ENCODE results near the gene CYP2U1.

DNA sequence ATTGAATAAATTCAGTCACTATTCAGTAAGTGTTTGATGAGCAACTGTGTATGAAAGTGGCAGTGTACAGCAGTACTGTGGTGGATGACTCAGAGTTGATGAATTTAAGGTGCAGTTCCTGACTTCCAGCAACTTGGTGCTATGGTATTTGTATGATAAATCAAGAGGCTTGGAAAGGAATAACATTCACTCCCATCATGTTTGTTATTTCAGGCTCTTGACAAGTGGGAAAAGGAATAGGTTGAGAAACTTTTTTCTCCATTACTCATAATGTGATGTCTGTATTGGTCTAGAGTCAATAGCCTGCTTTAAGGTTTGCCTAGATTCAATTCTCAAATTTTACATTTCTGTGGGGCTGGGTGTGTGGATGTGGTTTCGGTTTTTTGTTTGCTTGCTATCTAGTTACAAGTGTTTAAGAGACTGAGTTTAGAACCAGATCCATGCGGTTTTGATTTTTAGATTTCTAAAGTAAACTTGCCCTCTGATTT is 35.1 kb upstream of the CYP2U1 start:
- TF ChIP-seq, protein P1, sequence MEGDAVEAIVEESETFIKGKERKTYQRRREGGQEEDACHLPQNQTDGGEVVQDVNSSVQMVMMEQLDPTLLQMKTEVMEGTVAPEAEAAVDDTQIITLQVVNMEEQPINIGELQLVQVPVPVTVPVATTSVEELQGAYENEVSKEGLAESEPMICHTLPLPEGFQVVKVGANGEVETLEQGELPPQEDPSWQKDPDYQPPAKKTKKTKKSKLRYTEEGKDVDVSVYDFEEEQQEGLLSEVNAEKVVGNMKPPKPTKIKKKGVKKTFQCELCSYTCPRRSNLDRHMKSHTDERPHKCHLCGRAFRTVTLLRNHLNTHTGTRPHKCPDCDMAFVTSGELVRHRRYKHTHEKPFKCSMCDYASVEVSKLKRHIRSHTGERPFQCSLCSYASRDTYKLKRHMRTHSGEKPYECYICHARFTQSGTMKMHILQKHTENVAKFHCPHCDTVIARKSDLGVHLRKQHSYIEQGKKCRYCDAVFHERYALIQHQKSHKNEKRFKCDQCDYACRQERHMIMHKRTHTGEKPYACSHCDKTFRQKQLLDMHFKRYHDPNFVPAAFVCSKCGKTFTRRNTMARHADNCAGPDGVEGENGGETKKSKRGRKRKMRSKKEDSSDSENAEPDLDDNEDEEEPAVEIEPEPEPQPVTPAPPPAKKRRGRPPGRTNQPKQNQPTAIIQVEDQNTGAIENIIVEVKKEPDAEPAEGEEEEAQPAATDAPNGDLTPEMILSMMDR (conservative IDR thresholded peaks at IDR 0.05 in 1 of 2, IDR thresholded peaks at IDR 0.05 in 1 of 2; ENCODE audit: low read depth in 1 of 2, low read length in 2 of 2), result no peak
- no peak for TF ChIP-seq EZH2 (IDR thresholded peaks at IDR 0.05; ENCODE audit: low read length, missing control alignments)

All from fibroblast of lung (primary cell).